Activated naive CD4-positive, alpha-beta T cell treated with anti-CD3 and anti-CD28 coated beads for 36 hours (primary cell): ENCODE data around the gene CPEB4. TPM values are rescaled to one million over a fixed set of nuclear protein-coding genes. Genes with fewer than 3 reads are reported as not detected.

Experiments
- CTCF ChIA-PET: fragments of 350-600 bp; sonication (Branson Sonifier 250); formaldehyde crosslinking; loops from one replicate; lab custom pipeline; 2021; ENCODE audit warnings: antibody characterized with exemption; lab: Charles Lee
- DNase-seq: peaks from one replicate; pipeline ENCODE4 v3.0.0-alpha.2; 2020
- H3K27ac Mint-ChIP-seq: one replicate; pipeline ENCODE4 v1.8.0; 2021; ENCODE audit warnings: mild to moderate bottlenecking, mixed read lengths
- H3K27me3 Mint-ChIP-seq: one replicate; pipeline ENCODE4 v1.8.0; 2021; ENCODE audit warnings: low read depth, mixed read lengths
- H3K36me3 Mint-ChIP-seq: one replicate; pipeline ENCODE4 v1.8.0; 2021; ENCODE audit warnings: low read depth, mixed read lengths
- H3K4me1 Mint-ChIP-seq: one replicate; pipeline ENCODE4 v1.8.0; 2021; ENCODE audit warnings: low read depth, mixed read lengths
- H3K4me3 Mint-ChIP-seq: one replicate; pipeline ENCODE4 v1.8.0; 2021; ENCODE audit warnings: mild to moderate bottlenecking, moderate library complexity, mixed read lengths
- H3K9me3 Mint-ChIP-seq: one replicate; pipeline ENCODE4 v1.8.0; 2021; ENCODE audit warnings: mixed read lengths
- intact Hi-C: fragments of 100-400 bp; cut with micrococcal nuclease; formaldehyde crosslinking; loops from one replicate; pipeline ENCODE4 v1.15.1; 2023
- total RNA-seq, 2 experiments: library from RNA; stranded (reverse); gene quantifications; one replicate each; pipeline ENCODE4 v1.2.3, GENCODE V29; 2021

The CPEB4 gene
- total RNA-seq, 2 experiments from 2014 or later: 7.6 to 7.8 TPM

DNA sequence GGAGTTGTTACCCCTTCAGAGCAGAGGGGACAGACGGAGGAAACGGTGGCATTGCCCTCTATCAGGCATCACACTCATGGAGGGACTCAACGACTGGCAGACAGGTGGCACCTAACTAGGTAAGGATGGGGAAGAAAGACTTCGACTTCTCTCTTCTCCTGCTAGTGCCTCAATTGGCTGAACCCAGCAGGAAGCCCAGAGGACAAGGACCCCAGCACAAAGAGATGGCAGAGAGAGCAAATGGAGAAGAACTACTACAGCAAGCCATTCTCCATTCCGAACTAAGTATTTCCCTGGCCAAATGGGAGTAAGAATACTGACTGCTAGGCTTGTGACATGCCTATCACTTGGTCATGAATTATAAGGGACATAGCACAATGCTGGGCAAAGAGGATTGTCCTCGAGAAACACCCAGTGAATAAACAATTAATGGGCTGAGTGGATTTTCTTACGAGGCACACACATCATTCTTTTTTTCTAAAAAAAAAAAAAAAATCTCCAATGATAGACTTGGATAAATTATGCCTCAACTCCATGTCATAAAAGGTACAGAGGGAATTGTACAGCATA lies 35.3 kb upstream of the CPEB4 start:
- peaks cover 6% of the 10 kb centered on the region for H3K27me3 Mint-ChIP-seq
- peaks cover 12% of the 10 kb centered on the region for H3K9me3 Mint-ChIP-seq
- no peak overlapping the region for H3K27ac Mint-ChIP-seq
- H3K4me1 Mint-ChIP-seq: no peaks in the 10 kb centered on the region
- no peak overlapping the region for H3K4me3 Mint-ChIP-seq
- intact Hi-C loops: no loop called here
- CTCF ChIA-PET: no interaction called here
- H3K36me3 Mint-ChIP-seq: no peaks in the 10 kb centered on the region
- no peak for DNase-seq

DNA sequence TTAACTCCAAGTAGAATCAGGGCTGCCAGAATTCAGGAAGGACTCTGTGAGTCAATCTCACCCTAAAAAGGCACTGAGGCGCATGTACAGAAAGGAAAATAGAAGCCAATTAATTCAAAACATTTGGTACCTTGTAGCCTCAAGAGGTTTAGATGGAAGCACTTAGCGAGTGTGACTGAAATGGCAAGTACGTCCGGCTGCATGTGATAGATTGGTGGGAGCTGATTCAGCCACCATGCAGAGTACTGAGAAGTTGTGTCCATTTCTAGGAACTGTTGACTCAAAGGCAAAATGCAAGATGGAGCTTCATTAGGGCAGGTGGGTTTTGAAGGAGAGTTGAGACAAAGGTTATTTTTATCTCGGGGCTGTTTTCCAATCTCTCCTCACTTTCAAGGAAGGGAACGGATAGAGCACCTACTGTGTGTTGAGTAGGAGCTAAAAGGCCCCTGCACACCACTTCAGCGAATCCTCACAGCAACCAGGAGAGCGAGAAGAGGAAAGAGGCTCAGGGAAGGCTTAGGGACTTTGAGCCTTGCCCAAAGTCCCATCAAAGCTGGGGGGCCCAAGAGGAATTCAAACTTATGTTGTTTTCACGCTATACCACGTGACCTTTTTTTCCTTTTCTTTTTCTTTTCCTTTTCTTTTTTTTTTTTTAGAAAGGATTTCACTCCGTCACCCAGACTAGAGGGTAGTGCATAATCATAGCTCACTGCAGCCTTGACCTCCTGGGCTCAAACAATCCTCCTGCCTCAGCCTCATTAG lies 34.6 kb upstream of the CPEB4 start:
- Mint-ChIP-seq H3K27ac (no peak overlapping the region), H3K4me1 (no peaks in the 10 kb centered on the region), H3K36me3 (no peaks in the 10 kb centered on the region), H3K9me3 (peaks cover 6% of the 10 kb centered on the region), H3K27me3 (peaks cover 6% of the 10 kb centered on the region), H3K4me3 (no peak overlapping the region)
- intact Hi-C loops: no loop called here
- DNase-seq: no peak
- CTCF ChIA-PET: interaction anchor here (0.6 kb wide), 2 partner anchors 9 to 66 kb away, joined by 4 to 5 read pairs; no protein-coding TSS in a partner anchor

DNA sequence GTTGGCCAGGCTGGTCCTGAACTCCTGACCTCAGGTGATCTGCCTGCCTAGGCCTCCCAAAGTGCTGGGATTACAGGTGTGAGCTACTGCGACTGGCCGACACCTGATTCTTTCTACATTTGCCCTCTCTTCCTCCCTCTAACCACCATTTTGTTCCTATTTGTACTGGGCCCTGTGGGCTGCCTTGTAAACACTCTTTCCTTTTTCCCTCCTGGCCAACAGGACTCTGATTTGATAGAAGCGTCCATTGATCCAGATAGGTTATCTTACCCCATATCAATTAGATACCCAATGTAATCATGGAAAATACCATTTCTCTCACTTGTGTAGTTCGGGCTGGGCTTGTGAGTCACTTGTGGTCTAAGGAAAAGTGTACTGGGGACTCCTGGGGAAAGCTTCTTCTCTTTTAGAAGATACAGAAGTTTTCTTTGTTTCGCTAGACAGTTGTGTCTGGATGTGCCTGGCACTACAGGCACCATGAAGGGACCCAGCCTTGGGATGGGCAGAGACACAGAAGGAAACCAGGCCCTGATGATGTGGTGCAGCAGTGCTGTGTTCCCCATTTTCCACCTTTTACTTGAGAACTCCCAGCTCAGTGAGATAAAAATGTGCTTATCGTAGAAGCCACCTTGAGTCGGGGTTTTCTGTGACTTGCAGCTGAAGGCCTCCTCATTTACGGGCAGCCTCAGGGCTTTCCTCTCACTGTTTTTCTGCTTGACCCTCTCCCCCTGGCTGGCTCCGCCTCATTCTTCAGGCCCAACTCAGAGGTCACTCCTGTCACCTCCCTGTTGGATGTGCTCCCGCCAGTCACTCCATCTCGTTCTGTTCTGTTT lies 32.8 kb upstream of the CPEB4 start:
- Mint-ChIP-seq H3K27ac (no peak overlapping the region), H3K36me3 (no peaks in the 10 kb centered on the region), H3K9me3 (no peaks in the 10 kb centered on the region), H3K27me3 (peaks cover 6% of the 10 kb centered on the region), H3K4me3 (no peak overlapping the region), H3K4me1 (no peaks in the 10 kb centered on the region)
- intact Hi-C loops: no loop called here
- CTCF ChIA-PET: no interaction called here
- DNase-seq: no peak

DNA sequence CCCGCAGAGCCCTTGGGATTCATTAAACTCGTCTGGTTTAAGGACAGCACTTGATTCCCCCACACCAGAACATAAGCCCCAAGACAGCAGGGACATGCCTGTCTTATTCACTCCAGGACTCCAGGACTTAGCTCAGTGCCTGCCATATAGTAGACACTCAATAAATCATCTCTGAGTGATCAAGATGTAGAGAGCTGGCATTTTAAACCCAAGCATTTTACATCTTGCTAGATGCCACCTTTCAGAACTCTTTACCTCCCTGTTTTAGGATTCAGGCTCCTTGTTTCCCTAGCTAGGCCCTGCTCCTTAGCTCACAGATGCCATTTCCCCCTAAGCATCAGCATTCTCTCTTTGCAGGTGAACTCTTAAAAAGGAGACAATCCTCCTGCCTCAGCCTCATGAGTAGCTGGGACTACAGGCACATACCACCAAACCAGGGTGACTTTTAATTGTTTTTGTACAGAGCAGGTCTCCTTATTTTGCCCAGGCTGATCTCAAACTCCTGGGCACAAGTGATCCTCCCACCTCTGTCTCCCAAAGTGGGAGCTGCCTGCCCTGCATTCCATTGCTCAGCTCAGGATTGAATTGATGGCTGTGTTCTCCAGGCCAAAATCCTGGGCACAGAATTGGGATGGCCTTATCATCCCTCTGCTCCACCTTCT lies 32.0 kb upstream of the CPEB4 start:
- peaks cover 4% of the 10 kb centered on the region for H3K27me3 Mint-ChIP-seq

DNA sequence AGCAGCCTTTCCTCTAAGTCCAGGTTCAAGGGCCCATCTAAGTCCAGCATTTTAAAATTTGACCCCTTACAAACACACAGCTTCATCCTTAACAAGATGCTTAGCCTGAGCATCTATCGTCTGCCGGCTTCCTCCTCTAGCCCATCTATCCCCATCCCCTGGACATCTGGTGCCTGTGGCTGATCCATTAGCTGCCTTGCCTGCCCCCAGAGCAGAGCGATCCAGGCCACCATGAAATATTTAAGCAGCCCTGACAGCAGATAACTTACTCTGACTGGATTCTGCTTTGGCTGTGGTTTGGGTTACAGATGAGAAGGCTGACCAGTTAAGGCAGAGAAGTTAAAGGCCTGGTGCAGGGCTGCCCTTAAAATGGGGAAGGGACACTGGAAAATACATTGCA lies 30.9 kb upstream of the CPEB4 start:
- no peaks in the 10 kb centered on the region for H3K9me3 Mint-ChIP-seq
- no peaks in the 10 kb centered on the region for H3K36me3 Mint-ChIP-seq
- intact Hi-C loops: no loop called here
- H3K4me3 Mint-ChIP-seq: no peak overlapping the region
- CTCF ChIA-PET: no interaction called here
- no peaks in the 10 kb centered on the region for H3K27me3 Mint-ChIP-seq
- H3K27ac Mint-ChIP-seq: no peak overlapping the region
- no peak for DNase-seq
- H3K4me1 Mint-ChIP-seq: no peaks in the 10 kb centered on the region

More for the DNA sequence above, 32.0 kb upstream of the CPEB4 start:
- Mint-ChIP-seq H3K4me3 (no peak overlapping the region), H3K27ac (no peak overlapping the region), H3K36me3 (no peaks in the 10 kb centered on the region), H3K4me1 (no peaks in the 10 kb centered on the region), H3K9me3 (no peaks in the 10 kb centered on the region)
- DNase-seq: no peak
- CTCF ChIA-PET: no interaction called here
- intact Hi-C loops: no loop called here

DNA sequence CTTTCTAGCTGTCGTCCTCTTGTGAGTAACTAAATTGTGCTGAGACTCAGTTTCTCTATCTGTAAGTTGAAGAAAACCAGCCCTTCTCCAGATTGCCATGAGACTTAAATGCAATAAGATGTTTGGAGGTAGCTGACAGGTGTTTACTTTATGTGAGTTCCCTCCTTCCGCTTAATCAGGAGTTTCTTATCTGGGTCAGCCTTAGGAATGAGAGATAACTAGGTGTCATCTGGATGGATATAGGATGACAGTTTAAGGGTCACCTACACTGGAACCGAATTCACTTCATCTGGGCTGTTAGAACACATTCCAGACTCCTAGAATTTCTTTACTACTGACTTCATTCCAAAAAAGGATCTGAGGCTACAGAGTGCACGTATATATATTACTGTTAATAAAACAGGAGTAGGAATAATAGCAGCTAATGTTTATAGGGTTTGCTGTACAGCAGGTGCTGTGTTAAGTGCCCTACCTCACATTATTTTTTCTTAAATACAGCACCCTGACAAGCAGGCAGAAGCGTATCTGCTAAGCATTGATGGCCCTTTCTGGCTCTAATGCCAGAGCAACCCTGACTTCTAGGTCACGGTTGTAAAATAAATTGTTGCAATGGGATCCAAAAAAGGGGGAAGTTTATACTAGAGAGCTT lies 30.0 kb upstream of the CPEB4 start:
- Mint-ChIP-seq H3K27ac (no peak overlapping the region), H3K4me1 (no peaks in the 10 kb centered on the region), H3K4me3 (no peak overlapping the region), H3K9me3 (no peaks in the 10 kb centered on the region), H3K27me3 (no peaks in the 10 kb centered on the region), H3K36me3 (no peaks in the 10 kb centered on the region)
- no peak for DNase-seq
- intact Hi-C loops: no loop called here
- CTCF ChIA-PET: interaction anchor here (1.0 kb wide), 1 partner anchor 55 kb away, joined by 3 read pairs; no protein-coding TSS in a partner anchor

DNA sequence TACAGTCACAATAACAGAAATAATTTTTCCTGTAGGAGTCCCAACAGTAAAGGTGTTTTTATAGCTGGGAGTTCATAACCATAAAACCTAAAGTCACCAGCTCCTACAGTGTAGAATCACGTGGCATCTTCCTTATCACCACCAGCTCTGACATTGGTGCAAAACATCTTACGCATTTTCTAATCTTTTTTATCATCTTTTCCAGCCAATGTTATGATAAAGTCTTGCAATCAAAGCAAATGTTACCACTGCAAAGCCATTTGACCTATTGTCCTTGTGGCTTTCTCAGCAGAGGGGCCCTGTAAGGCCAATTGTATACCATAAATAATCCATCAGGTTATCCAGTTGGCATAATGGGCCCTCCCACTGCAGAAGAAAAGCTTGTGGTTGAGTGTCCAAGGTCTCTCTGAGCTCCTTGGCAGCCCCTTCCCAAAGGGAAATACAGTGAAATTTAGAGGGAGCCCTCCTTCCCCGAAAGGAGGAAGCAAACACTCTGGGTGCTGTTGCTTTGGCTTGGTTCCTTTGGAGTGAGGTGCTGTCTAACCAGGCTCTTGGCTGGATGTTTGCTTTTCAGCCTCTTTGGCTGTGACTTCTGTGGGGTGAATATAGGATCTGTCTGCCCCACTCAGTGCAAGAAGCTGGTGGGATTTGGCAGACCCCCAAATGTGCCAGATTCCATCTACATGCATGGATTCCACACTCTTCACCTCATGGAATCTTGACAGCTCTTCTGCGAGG lies 29.3 kb upstream of the CPEB4 start:
- Mint-ChIP-seq H3K9me3 (no peaks in the 10 kb centered on the region), H3K4me1 (no peaks in the 10 kb centered on the region), H3K27me3 (no peaks in the 10 kb centered on the region), H3K36me3 (no peaks in the 10 kb centered on the region), H3K27ac (no peak overlapping the region), H3K4me3 (no peak overlapping the region)
- DNase-seq: no peak
- CTCF ChIA-PET: interaction anchor here (1.0 kb wide), 1 partner anchor 54 kb away, joined by 3 read pairs; no protein-coding TSS in a partner anchor
- intact Hi-C loops: no loop called here

DNA sequence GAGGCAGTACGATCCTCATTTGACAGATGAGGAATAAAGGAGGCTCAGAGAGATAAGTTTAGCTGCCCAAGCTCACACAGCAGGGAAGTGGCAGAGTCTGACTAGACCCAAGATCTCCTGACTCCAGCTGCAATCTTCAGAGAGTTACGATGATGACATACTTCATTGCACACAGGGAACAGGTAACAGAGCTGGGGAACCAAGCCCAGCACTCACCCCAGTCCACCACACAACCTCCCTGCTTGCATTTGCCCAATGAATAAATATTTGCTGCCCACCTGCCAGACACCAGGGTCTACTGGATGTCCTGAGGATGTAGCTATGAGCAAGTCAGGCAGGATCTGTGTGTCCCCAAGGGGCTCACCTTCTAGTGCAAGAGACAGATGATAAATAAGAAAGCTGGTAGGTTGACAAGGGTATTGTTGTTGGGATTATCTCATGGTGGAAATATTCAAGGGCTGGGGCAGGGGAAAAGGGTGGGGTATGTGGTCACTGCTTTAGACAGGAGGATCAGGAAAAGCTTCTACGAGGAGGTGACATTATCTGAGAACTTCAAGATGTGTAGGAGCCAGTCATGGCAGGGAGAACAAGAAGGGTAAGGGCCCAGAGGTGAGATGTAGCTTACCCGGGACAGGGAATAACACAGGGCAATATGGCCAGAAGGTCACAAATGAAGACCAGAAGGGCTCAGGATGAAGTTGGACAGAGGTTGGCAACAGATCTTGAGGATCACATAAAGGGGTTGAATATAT lies 28.6 kb upstream of the CPEB4 start:
- no peak overlapping the region for H3K4me3 Mint-ChIP-seq
- H3K4me1 Mint-ChIP-seq: no peaks in the 10 kb centered on the region
- H3K27ac Mint-ChIP-seq: no peak overlapping the region
- CTCF ChIA-PET: no interaction called here
- no peaks in the 10 kb centered on the region for H3K9me3 Mint-ChIP-seq
- no peaks in the 10 kb centered on the region for H3K36me3 Mint-ChIP-seq
- no peaks in the 10 kb centered on the region for H3K27me3 Mint-ChIP-seq
- intact Hi-C loops: no loop called here
- no peak for DNase-seq

DNA sequence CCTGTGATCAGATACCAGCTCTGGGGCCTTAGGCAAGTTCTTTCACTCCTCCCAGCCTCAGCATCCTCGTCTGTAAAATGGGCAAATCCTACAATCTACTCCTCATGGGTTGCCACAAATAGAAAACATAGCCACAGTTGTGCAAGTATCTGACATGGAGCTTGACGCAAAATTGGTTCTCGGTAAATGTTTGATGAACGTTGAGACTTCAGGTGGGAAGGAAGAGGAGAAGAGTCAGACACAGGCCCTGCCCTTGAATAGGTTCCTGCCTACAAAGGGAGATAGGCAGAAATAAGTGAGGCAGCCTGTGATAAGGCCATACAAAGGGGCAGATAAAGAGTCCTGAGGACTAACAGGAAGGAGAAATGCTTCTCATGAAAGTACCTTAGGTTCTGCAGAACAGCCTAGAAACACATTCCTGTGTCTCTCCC lies 26.1 kb upstream of the CPEB4 start:
- no peaks in the 10 kb centered on the region for H3K27me3 Mint-ChIP-seq
- H3K36me3 Mint-ChIP-seq: no peaks in the 10 kb centered on the region
- H3K27ac Mint-ChIP-seq: no peak overlapping the region
- H3K9me3 Mint-ChIP-seq: no peaks in the 10 kb centered on the region
- CTCF ChIA-PET: no interaction called here
- DNase-seq: no peak
- no peak overlapping the region for H3K4me3 Mint-ChIP-seq
- H3K4me1 Mint-ChIP-seq: no peaks in the 10 kb centered on the region
- intact Hi-C loops: no loop called here

DNA sequence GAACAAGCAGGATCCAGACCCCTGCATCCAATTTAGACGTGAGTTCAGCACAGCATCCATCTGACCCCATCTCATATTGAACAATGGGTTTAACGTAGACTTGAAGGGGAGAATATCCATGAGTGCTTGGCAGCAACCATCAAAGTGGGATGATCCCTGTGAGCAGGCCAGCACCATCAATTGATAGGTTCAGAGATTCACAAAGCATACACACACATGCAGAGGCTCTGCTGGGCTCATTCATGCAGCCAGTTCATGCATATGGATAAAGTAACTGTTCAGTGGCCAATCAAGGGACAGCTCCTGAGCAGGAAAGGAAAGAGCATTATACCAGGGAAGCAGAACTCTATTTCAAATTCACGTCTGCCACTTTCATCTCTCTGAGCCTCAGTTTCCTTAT lies 24.8 kb upstream of the CPEB4 start:
- Mint-ChIP-seq H3K4me1 (no peaks in the 10 kb centered on the region), H3K9me3 (peaks cover 1% of the 10 kb centered on the region), H3K4me3 (no peak overlapping the region), H3K36me3 (no peaks in the 10 kb centered on the region), H3K27ac (no peak overlapping the region), H3K27me3 (no peaks in the 10 kb centered on the region)
- CTCF ChIA-PET: interaction anchor here (0.6 kb wide), 1 partner anchor 9 kb away, joined by 5 read pairs; no protein-coding TSS in a partner anchor
- DNase-seq: no peak
- intact Hi-C loops: no loop called here
